ENCODE measurements around the gene CRLF2.

- TF ChIP-seq CTCF (IDR thresholded peaks at IDR 0.05; ENCODE audit: low read length) = no peak
- no peak for TF ChIP-seq EZH2 (IDR thresholded peaks at IDR 0.05; ENCODE audit: borderline replicate concordance, low read length)
Observed at GRCh38 chrX:1252861-1253260, 40.4 kb upstream of the CRLF2 start.

All from OCI-LY1 (cell line).